Esophagus muscularis mucosa (tissue), 3 donors: ENCODE measurements around the gene JMJD1C.

Experiments
- CTCF ChIP-seq, 3 experiments: fragments of 200-600 bp in 2 of 3; fragments of 450-650 bp in 1 of 3; sonication (generic) in 2 of 3; IDR thresholded peaks; one replicate each; pipeline ENCODE4 v1.5.1; 2017 to 2019; ENCODE audit warnings: antibody characterized with exemption in 3 of 3, mild to moderate bottlenecking in 2 of 3, moderate library complexity in 1 of 3
- POLR2A ChIP-seq: fragments of 450-650 bp; IDR thresholded peaks from one replicate; pipeline ENCODE4 v1.6.1; 2017; ENCODE audit warnings: antibody characterized with exemption, moderate library complexity, mild to moderate bottlenecking, low read depth
- POLR2AphosphoS5 ChIP-seq, 2 donors: sonication (generic); formaldehyde crosslinking; IDR thresholded peaks; one replicate each; pipeline ENCODE4 v1.6.1; 2017; ENCODE audit warnings: antibody characterized with exemption in 2 of 2

GRCh38 chr10:63209705-63210104 lies 256.1 kb downstream of the JMJD1C start:
- TF ChIP-seq CTCF (IDR thresholded peaks at IDR 0.05), result no peak
- no peak for TF ChIP-seq POLR2A
- TF ChIP-seq POLR2AphosphoS5 (IDR thresholded peaks at IDR 0.05), result no peak
